Activated CD4-positive, CD25-positive, alpha-beta regulatory T cell (primary cell): ENCODE results near the gene CUL4A.

Experiments used
- DNase-seq, 4 experiments: peaks; one replicate each; lab custom pipeline; 2025; lab: John Stamatoyannopoulos, UW

The CUL4A gene

DNA sequence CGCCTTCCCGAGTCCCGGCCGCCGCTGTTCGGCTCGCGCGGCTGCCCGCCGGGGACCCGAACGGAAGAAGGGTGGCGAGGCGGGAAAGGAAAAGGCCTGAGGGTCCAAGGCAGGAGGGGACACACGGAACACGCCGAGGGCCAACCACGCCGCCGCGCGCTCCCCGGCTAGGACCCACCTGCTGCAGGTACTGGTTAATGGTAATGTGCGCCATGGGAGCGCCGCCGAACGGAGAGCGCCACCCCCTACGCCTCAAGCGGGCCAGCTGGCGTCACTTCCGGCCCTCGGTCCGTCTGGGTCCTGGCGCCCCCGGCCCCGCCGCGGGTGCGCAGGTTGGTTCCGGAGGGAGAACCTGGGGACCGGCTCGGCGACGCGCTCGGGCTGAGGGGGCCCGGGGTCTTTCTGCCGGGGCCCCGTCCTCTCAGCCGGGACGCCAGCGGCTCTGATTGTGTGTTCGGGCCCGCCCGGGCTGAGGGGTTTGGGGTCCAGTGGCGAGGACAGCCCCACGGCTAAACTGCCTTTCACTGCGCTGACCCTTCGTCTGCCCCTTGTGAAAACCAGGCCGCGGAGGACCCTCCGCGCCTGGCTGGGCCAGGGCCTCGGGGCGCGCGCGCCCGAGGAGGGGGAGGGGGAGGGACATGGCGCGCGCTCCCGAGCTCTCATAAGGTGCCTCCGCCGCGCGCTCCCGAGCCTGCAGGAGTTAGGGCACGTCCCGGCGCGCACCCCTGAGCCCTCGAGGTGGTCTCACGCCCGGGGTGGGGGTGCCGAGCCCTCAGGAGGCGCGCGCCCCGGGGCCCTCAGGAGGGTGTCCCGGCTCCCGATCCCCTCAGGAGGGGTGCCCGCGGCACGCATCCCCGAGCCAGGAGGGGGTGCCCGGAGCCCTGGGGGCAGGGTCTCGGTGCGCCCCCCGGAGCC, 735 bp upstream of the CUL4A start, which contains the start of gene PCID2:
PCID2 (minus strand) TSS at position 249 of the 915 bp plus-strand sequence; CDS start at position 214, 35 bp downstream.
- peak; percentile 81 to 84 (median 83) for DNase-seq

DNA sequence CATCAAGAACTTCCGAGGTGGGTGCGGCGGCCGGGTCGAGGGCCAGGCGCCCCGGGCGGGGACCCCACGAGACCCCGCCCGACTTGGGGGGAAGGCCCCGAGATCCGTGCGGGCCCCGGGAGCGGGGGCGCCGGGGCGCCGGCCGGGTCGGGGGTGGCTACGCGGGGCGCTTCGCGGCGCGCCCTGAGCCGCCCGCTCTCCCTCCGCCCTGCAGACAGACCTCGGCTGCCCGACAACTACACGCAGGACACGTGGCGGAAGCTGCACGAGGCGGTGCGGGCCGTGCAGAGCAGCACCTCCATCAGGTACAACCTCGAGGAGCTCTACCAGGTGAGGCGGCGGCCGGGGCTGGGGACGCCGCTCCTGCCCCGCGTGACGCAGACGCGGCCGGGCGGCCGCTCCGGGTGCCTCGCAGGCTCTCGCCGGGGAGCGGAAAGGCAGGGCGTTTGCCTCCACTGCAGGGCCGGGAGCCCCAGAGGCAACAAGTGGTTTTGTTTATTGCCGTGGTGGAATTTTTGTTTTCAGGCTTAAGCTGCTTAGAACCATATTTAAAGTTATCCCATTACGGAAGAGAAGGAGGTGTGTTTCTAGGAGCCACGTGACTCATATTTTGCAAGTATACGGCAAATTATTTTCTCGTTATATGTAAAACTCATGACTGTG, 477 bp downstream of the CUL4A start:
- DNase-seq, result peak; percentile 32 to 61 (median 46)

DNA sequence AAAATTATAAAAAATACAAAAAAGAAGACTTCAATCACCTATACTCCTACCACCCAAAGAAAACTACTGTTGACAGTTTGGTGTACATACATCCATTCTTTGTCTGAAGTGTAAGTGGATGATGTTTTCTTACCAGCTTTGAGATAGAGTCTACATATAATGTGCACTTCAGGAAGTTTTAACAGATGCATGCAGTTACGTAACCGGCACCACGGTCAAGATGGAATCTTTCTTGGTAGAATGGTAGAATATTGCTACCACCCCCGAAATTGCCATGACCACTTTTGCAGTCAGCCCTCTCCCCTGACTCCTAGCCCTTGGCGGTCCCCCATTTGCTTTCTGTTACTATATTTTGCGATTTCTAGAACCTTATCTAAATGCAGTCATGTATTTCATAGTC, 1.4 kb downstream of the CUL4A start:
- DNase-seq, result no peak

DNA sequence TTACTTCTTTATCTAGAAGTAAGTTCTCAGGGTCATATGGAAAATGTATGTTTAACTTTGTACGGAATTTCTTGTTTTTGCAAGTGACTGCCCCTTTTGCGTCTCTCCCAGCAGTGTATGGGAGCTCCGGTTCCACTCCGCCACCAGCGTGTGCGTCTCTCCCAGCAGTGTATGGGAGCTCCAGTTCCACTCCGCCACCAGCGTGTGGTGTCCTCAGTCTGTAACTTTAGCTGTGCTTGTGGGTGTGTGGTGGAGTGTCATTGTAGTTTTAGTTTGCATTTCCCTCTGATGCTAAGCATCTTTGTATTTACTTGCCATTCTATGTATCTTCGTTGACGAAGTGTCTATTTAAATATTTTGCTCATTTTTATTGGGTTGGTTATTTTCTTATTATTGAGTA, 2.4 kb downstream of the CUL4A start:
- no peak for DNase-seq

DNA sequence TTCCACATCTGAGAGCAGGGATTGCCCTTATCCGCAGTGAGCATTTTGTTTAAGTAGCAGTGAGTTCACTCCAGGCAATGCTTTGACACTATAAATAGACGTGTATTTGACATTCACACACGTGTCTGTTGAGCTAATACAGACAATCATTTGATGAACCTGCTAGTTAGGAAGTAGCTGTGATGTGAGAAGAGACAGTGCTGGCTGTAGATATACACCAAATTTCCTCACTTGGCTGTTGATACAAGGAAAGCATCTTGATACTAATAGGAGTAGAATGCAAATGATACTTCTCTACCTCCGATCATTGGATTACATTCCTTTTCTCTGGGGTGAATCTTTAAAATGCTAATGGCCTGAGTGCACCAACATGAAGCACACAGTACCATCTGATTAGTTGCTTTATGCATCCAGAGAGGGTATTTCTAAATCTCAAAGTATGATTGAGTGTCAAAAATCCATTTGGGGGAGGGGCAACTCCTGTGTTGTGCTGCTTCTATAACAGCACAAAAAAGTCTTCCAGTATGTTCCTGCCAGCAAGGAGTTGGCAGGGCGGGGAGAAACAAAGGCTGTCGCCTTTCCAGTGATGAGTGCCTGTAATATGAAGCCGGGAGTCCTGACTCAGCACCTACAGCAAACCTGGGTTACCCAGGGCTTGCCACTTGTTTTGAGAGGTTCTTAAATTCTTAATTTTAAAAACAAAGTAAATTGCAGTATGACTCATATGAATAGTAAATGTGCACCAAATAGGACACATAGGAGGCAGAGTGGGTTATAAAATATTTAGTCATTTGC, 7.0 kb downstream of the CUL4A start:
- no peak for DNase-seq

DNA sequence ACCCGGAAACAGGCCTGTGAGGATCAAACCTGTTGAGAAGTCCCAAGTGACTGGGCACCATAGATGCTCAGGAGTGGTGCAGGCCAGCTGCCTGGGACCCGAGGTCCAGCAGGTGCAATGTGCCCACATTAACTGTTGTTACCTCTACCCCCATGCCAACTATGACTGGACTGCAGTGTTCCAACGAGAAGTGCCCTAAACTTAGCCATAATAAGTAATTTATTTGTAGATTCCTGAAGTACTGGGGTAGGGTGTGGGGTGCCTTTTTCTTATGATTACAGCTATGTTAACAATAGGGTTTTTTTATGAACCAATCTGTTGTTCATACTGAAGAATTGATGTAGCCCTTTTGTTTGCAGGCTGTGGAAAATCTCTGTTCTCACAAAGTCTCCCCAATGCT, 9.2 kb downstream of the CUL4A start:
- DNase-seq, result no peak

DNA sequence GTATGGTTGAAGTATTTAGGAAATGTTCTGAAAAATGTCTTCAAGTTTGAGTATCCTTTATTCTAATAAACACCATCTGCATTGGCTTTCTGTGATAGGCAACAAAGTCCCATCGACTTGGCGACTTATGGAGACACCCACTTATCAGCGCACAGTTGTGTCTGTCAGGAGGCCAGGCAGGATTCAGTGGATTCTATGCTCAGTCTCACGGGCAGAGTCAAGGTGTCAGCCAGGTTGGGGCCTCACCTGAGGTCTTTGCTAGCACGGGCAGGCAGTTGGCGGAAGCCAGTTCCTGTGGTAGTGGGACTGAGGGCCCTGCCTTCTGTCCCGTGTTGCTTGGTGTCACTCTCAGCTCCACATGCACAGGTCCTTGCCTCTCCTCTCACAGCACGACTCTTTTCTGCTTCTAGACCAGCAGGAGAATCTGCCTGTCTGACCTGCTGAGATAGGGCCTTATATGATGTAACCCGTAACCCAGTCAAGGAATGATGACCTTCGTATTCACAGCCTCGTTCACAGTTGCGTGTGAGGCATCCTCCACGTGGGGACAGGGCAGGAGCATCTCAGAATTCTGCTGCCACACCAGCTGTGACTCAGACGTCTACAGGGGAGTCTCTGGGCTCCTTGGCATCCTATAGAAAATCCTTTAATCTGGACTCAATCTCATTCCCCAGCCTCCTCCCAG, 10.0 kb downstream of the CUL4A start:
- no peak for DNase-seq

DNA sequence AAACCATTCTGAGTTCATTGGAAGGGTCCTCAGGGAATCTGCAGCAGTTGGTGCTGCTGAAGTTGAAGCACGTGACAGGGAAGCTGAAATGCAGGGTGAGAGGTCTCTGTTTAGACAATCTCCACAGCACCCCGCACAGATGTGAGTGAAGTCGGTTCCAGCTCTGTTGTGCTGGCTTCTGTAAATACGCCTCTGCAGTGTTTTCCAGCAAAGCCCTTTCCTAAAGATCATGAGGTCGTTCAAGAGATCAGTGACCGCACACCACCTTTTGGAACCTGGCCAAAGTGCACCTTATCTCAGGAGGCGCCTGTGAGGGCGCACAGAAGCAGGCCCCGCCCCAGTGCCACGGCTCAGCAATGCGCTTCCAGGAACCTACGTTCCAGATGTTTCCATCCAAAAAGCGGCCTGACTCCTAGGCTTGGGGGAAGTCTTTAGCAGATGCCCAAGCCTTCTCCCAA, 10.8 kb downstream of the CUL4A start:
- DNase-seq, result no peak

DNA sequence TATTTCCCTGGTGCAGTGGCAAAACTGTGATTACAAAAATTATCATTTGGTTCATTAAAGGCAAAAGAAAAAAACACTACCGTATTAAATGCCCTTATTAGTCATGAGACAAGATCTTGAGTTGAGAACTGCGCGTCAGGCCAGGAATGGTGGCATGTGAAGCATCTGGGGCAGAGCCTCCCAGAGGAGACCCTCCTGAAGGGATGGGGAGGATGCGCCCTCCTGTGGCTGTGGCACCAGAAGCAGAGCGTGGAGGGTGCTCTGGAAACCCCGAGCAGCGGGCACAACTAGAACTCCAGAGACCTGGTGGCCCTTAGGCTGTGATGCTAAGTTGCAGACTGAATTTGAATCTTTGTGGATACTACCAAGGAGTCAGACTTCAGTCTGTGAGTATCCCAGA, 11.5 kb downstream of the CUL4A start:
- DNase-seq, result no peak

DNA sequence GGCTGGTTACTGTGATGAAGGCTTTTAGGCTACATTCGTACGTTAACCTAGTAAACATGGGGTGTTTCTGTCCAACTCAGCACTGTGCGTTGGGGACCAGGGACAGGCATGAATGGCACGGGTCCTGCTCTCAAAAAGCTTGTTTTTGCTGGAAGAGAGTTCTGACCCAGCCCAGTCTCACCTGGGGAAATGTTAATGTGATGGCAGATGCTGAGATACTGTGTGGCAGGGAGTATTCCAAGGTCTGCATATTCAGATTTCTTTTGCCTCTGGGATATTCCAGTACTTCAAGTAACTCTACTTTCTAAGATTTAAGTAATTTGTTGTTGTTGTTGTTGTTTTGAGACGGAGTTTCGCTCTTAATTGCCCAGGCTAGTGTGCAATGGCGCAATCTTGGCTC, 13.7 kb downstream of the CUL4A start:
- DNase-seq, result no peak

DNA sequence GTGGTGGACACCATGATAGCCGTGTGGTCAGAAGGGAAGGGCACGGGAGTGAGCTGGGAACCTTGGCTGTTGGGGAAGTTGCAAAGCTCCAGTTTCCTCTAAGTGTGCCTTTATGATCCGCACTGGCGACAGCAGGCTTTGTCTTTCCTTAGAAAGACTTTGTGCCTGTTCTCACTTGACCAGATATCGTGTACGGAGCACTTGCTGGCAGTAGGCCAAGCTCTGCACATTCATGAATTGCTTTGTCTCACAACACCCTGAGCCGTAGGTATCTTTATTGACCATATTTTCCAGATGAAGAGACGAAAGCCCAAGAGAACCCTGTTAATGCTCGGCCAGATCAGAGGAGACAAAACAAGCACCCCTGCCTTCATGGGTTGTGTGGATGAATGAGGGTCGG, 15.1 kb downstream of the CUL4A start:
- DNase-seq, result no peak

DNA sequence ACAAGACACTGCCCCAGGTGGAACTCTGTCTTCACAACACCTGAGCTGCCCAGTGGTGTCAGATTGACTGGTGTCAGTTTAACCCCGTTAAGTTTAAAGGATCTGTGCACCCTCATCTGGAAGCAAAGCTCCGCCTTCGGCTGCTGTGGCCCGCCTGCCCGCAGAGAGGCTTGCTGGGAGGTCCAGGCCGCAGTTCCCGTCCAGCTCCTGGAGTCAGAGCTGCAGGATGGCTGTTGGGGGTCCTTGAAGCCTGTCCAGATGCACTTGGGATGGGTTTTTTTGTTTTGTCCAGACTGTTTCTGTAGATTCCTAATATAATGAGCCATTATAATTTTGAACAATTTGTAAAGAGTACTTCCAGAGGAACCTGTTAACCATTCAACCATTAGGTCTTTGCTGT, 16.1 kb downstream of the CUL4A start:
- DNase-seq, result no peak

DNA sequence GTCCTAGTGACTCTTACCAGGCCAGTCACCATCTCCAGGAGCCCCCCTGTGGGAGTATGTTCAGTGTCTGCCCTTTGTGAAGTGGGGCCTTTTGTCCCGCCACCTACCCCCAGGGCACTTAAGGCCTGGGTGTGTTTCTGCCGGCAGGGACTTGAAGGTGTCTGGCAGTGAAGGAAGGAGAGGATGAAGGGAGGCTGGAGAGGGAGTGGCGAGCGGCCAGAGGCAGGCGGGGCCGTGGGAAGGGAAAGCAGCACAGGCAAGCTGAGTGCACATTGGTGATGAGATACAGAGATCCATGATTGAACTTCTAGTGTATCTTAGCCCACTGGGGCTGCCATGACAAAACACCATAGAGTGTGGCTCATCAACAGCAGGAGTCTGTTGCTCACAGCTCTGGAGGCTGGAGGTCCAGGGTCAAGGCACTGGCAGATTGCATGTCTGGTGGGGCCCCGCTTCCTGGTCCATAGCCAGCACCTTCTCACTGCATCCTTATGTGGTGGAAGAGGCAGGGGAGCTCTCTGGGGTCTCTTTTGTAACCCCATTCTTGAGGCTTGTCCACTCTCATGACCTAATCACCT, 17.5 kb downstream of the CUL4A start:
- no peak for DNase-seq

DNA sequence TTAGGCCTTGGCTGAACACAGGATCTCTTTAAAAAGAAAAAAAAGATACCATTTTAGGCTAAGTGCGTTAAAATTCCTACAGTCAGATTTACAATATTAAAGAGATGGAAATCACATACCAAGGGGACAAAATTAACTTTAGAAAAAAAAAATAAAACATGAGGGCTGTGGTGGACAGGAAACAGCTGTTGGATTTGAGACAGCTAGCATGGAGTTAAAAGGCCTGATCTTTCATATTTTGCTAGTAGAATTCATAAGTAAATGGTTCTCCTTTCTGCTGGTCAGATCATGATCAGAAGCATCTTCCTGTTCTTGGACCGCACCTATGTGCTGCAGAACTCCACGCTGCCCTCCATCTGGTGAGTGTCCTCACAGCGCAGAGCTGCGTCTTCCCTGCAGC, 19.7 kb downstream of the CUL4A start:
- no peak for DNase-seq

DNA sequence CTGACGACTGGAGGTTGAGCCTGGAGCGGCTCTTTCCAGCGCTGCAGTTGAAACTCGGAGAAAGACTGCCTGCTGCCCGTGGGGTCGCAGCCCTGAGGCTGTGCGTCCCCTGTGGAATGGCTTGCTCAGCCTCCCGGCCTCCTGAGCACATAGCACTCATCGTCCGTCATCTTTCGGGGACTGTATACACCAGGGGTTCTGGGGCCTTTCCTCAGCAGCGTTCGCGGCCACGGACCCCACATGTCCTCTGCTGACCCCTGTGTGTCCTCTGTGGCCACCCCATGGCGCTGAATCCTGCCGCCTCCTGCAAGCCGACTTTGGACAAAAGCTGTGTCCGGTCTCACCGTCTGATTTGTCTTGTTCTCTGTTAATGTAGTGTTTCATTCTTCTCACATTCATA, 20.4 kb downstream of the CUL4A start:
- DNase-seq, result no peak

DNA sequence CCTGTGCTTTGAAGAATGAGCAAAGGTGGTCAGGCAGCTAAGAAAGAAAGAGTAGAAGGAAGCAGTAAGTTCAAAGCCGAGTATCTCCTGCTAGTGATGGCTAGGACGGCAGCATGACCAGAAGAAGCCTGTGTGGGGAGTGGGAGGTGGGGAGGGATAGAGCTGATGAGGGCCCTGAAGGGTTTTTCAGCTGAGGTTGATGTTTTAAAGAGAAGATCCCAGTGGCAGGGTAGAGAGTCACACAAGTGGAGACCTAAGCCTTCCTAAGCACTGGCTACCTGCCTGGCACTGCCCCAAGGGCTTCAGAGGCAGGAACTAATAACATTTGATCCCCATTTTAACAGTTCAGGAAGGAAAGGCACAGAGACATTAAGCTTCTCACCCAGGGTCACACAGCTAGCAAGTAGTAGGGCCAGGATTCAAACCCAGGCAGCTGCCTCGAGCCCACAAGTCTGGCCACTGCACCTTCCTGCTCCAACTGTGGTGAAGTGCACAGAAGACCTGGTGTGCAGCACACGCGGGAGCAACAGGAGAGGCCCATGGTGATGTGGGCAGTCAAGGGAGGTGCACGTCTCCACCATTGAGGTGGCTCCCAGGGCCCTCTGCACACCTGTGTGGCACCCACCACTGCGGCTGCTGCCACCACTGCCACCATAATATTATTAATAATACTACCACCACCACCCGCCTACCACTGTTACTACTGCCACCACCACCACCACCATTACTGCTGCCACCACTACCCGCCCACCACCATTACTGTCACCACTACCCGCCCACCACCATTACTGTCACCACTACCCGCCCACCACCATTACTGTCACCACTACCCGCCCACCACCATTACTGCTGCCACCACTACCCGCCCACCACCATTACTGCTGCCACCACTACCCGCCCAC, 22.1 kb downstream of the CUL4A start:
- DNase-seq, result no peak

DNA sequence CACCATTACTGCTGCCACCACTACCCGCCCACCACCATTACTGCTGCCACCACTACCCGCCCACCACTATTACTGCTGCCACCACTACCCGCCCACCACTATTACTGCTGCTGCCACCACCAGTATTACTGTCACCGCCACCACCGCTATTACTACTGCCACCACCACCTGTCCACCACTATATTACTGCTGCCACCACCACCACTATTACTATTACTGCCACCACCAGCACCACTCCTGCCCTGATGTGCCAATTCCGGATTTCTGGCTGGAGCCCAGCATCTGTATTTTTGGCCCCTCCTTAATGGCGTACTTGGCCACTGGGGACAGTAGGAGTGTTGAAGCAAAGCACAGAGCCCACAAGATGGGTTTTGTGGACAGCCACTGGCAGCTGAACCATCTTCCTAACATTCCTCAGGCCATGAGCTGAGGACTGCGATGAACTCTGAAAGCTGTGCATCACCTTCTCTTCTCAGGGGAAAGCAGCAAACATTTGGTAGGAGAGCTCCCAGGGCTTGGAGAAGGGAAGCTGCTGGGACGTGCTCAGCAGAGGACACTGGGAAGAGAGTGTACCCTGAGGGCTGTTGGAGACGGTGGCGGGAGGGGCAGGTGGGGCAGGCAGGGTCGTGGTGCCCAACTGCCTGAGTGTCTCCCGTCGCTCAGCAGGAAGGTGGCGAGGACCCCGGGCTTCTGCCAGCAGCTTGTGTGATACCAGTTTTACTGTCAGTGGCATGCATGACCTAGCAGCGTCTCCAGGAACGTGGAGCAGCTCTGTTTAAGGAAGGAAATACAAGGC, 23.0 kb downstream of the CUL4A start:
- no peak for DNase-seq

DNA sequence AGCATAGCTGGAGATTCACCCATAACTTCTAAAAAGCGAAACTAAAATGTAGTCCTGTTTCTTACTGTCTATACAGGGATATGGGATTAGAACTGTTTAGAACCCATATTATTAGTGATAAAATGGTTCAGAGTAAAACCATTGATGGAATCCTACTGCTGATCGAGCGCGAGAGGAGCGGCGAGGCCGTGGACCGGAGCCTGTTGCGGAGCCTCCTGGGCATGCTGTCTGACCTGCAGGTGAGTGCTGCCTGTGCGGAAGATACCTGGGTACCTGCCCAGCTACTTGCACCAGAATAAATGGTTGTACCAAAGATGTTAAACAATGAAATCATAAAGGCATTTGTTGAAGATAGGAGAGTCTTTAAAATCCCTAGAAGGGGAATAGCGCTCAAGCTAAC, 23.7 kb downstream of the CUL4A start:
- no peak for DNase-seq

DNA sequence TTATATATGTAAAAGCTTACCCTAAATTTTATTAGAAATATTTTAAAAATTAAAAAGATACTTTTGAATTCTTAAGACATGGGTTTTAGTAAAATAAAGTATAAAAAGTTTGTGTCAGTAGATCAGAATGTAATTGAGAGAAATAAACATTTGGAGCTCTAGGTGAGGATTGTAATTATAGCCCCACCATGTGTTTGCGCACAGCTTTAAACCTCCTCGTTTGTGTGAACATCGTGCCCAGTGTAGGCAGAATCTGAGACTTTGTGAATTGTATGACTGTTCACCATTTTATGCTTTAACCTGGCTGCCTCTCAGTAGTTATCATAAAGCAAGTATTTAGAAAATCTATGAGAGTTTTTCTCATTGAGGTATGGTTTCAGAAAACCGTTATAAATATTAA, 29.1 kb downstream of the CUL4A start:
- DNase-seq, result no peak

DNA sequence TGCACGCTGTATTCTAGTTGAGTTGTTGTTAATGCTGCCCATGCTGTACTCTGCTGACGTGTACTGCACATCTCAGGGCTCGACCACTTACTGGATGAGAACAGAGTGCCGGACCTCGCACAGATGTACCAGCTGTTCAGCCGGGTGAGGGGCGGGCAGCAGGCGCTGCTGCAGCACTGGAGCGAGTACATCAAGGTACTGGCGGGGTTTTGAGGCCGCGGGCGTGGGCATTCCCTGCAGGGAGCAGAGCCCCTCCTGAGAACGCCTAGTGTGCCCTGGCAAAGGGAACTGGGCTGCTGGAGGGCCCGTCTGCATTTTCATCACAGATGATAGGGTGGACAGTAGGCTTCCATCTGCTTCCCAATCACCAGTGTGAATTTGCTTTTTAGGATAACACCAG, 29.9 kb downstream of the CUL4A start:
- no peak for DNase-seq
